GDM1 (cell line): ENCODE measurements around the gene TSPEAR.

ENCODE experiments used
- DNase-seq: peaks from one replicate; lab custom pipeline; 2025; lab: John Stamatoyannopoulos, UW

The TSPEAR gene

DNA sequence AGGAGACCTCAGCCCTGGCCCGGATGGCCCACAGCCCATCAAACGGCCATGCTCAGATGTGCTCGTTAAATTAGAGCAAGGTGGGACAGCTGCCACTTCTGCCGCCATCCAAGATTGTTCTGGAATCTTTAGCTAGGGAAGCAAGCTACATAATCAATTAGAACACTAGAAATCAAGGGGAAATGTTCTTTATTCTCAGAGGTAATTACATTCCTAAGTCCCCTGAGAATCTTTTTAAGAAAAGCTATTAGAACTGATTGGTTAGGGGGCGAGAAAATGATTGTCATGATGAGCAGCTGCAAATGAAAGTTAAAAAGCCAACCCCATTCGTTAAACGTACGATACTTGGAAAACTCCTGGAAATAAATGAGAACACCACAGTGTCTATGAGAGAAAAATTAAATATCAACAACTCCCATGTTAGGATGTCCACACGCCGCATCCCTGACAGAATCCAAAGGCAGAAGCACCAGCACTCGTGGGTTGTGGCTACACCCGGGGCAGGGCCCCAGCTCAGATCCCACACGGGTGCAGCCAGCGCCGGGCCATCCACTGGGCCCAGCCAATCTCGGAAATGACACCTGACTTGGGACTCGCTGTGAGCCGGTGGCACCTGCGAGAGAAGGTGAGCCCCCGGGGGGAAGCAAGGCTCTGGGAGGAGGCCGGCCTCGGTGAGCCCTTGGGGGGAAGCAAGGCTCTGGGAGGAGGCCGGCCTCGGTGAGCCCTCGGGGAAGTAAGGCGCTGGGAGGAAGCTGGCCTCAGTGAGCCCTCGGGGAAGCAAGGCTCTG is 209.0 kb downstream of the TSPEAR start:
- DNase-seq = no peak

DNA sequence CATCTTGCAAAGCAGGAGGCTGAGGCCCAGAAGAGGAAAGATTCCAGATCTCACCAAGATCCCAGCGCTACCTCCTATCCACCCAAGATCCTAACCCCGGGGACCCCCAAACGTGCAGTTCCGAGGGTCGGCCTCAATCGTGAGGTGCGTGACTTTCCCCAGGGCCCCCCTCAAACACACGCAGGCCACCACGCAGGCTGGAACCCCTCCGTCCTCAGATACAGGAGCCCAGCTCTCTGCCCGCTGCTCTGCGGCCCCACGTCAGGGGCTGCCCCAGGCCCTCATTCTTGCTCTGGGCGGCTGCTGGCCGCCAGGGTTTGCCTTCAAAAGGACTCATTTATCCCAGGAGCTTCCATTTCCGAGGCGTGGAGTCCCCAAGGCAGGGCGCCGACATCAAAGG is 211.3 kb downstream of the TSPEAR start:
- DNase-seq = no peak

DNA sequence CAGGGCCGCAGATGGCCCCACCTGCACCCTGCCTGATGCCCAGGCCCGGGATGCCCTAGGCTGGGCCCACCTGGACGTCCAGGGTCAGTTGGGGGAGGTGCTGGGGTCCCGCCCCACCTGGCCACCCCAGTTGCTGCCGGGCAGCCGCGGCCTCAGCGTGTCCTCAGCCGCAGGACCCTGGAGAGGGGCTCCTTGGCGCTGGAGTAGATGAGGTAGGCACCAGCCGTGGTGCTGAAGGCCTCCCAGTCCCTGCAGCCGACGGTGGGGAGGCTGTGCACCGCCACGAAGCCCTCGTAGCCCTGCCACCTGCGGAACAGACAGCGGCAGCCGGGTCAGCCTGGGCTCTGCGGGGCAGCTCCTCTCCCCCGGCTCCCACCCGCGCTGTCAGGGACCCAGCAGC is 211.7 kb downstream of the TSPEAR start:
- no peak for DNase-seq

DNA sequence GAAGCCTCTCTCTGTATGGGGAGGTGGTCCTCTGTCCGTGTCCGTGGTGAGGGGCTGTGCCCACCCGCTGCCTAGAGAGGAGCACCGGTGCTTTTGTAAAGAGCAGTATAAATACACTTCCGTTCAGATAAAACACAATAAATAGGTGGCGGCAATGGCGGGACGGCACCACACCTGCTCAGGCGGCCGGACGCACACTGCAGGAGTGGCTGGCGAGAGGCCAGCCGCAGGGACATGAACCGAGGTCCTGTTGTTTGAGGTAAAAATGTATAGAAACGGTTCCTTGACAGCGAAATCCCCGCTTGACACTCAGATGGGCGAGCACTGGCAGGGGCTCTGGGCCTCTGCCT is 212.2 kb downstream of the TSPEAR start:
- DNase-seq = no peak

DNA sequence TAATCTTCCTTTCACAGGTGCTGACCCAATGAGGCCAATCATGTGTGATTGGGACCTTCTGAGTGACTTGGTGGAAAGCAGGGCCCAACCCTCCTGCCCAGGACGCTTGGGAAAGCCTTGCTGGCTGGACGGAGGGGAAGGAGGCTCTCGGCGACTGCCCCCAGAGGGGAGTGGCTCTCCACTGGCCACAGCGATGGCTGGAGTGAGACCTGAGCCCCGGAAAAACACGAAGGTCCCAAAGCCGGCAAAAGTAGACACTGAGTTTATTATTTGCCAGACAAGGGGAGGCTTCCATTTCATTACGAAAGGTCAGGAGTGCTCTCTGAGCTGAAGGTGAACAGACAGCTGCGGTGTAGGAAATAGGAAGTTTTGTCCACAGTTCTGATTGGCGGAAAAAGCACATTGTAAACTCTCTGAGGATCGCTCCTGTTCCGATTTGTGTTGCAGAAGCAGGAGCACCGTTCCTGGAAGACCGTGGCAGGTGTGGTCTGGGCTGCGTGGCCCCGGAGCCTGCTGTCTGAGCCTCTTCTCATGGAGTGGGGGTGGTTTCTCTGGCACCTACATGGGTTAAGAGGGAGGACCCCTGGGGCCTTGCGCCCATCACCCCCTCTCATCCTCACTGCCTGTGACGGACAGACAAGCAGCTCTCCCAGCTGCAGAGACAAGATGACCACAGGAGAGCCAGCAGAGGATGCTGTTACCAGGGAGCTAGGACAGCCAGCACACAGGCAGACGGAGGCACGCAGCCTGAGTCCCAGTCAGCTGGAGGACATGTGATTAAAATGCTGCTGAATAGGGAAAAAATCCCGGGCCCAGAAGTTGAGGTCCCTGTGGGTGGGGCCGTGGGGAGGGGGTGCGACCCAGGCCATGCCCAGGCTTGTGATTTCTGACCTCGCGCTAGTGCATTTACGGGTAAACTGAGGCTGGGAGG is 212.8 kb downstream of the TSPEAR start:
- DNase-seq = no peak

DNA sequence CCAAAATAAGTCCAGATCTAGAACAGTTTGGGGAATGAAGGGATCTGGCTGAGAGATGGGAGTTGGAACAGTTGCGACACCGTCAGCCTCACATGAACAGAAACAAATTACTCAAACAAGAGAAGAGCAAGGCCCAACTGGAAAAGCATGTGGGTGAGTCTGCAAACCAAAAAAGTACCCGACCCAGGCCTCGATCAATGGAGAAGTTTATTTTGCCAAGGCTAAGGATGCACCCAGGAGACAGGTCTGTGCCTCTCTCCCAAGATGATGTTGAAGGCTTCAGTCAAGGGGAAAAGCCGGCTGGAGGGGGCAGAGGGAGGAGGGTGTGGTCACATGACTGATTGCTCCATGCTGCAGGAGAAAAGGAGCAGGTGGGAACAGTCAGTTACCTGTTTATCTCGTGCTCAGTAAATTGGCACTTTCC is 213.7 kb downstream of the TSPEAR start:
- no peak for DNase-seq

DNA sequence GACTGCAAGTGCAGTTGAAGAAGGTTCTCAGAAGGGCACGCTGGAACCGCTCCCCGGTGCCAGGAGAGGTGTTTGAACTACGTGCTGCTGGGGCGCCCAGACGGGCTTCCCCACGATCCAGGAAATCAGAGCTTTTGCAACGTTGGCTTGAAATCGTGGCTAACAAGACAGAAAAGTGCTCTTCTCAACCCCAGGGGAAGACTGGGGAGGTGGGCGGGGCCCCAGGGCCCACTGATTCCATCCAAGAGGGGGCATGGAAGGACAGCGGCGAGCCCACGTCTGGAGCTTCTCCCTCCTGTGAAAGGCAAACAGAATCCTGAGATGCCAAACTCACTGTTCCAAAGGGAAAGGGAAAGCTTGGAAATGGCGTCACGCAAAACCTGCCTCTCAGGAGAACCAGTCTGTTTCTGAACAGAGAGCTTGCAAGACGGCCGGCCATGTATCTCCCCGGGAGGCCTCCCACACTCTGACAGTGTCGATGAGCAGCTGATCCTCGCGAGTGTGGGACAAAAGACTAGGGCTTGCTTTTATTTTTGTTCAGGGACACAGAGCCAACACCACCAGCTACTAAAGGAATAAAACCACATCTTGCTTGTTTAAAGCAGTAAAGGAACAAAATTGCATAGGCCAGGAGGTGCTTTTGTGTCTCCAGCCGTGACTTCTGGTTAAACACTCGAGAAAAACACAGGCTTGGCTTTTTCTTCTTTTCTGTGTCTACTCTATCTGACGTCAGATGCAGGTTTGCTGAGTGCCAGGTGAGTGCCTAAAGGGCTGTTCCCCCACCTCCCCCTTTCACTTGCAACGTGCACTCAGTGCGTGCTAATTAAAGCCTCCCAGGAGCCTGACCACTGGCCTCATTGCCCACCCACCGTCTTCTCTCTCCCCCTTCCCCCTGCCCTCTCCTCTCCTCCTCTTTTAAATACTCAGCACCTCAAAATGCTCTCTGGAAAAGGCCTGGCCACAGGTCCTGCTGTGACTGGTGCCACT is 214.5 kb downstream of the TSPEAR start:
- DNase-seq = no peak

DNA sequence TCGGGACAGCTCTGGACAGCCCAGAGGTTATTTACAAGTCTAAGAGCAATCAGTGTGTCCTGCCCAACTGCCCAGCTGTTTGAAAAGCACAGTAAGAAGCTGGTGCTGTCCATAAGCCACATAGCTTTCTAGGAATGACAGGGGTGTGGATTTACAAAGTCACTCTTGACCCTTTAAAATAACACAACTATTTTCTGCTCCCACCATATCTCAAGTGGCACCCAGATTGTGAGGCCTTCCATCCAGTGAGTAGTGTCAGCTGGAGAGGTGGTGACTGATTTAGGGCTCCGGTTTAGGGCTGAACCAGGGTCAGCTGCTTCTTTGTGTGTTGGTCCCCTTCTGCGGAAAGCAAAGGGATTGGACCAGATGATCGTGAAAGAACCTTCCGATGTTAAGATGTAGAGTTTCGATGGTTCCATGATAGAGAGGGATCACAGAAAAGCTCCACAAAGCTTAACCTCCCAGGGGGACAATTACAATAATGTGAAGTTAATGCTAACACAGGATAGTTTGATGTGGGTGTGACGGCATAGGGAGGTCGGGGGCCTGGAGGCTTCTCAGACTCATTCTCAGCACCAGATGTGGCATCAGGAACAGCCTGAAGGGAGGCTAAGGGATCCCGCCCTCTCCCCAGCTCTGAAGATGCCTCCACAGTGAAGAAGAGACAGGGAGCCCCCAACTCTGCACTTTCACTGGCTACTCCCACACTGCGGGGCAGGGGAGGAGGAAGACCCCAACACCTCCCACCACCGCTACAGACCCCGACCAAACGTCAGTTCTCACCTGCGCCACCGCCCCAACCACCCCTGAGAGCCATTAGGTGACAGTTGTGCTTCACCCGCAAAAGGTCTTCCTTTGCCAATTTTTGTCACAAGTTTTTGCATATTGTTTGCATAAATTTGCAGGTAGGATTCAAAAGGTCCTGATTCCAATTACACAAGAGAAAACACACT is 215.5 kb downstream of the TSPEAR start:
- DNase-seq = no peak

DNA sequence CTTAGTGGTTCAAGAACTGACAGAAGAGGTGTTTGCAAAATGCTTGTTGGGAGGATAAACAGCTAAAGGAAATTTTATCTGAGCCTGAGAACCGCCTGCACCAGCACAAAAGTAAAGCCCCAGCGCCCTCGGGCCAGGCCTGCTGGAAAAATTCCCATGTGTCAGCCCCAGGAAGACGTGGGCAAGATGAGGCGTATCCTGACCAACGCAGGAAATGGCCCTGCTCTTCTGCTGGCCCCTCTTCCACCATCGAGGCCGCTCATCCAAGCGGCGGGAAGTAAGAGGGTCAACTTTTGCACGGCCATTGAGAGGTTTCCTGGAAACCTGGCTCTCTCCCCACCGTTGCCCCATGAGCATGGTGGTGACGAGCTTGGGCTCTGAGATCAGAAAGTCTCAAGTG is 216.4 kb downstream of the TSPEAR start:
- DNase-seq = no peak

DNA sequence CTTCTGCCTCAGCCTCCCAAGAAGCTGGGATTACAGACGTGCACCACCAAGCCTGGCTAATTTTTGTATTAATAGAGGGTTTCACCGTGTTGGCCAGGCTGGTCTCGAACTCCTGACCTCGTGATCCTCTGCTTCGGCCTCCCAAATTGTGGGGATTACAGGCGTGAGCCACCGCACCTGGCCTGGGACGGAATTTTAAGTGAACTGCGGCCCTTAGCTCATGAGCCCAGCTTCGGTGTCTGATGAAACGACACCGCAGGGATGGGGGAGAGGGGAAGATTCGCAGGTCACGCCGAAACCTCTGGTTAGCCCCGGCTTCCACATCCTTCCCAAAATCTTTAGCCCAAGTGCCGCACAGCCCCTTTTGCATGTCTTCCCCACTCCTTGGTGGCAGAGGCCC is 217.0 kb downstream of the TSPEAR start:
- no peak for DNase-seq

DNA sequence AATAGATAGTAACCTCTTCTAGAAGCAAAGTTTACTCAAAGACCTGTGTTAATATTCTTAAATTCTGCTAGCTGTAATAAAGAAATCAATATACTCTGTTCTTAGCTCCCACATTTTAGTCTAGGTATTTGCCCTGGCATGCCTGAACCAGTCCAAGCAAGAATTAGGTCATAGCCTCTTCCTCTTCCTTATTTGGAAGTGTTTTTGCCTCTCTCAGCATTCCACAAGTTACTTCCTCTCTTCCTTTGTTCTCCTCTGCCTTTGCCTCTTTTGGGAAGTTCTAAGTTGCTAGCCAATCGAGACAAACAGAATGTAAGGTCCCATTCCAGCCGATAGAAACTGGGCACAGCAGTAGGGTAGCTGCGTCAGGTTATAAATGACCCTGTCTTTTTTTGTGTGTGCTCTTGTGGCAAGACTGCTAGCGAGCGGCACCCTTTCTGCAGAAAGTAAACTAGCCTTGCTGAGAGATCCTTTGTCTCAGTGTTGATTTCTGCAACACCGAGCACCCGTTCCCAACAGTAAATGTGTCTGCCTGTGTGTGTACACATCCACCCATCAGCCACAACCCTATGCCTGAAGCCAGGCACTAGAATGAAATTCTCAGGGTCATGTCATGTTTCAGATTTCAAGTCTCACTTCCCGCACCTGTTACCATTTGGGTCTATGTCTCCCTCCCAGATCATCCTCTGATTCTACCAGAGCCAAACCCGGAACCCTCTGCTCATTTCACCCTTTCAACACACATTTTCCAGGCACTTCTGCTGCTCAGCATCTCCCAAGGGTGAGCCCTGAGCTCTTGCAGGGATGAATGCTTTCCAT is 218.6 kb downstream of the TSPEAR start:
- no peak for DNase-seq

DNA sequence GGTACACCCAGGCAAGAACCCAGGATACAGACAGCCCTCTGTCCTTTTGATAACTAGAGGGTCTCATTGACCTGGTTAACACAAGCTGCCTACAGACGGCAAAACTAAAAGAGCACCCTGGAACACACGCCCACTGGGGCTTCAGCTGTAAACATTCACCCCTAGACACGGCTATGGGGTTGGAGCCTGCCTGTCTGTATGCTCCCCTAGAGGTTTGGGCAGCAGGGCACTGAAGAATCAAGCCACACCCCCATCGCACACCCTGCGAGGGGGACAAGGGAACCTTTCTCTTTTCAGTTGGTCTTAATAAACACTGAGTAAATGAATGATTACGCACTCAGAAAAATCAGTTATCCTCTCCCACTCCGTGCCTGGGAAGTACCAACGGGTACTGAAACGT is 220.6 kb downstream of the TSPEAR start:
- DNase-seq = no peak

DNA sequence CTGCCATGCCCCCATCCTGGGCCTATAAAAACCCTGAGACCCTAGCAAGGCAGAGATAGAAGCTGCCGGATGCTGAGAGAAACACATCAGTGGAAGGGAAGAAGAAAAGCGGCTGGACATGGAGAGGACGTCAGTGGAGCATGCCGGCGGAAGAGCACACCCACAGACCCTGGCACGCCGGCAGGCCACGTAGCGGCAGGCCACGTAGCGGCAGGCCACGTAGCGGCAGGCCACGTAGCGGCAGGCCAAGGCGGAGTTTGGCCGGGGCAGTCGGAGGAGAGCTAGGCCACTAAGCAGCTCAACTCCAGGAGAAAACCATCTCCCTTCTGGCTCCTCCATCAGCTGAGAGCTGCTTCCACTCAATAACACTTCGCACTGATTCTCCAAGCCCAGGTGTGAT is 221.0 kb downstream of the TSPEAR start:
- no peak for DNase-seq

DNA sequence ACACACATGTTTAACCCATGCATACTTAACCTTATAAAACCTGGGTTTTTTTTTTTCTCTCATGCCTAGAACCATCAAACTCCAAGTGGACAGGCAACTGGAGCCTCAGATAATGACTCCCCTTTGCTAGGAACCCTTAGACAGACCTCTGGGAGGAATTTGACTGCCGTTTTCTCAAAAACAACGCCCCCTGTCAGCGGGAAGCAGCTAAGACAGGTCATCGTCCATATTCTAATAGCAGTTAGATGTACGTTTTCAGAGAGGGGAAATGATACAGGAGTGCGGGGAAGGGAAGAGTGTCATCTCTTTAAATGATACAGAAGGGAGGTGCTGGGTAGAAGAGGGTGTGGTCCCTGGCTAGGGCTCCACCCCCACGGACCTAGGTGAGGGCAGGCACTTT is 221.4 kb downstream of the TSPEAR start:
- no peak for DNase-seq

DNA sequence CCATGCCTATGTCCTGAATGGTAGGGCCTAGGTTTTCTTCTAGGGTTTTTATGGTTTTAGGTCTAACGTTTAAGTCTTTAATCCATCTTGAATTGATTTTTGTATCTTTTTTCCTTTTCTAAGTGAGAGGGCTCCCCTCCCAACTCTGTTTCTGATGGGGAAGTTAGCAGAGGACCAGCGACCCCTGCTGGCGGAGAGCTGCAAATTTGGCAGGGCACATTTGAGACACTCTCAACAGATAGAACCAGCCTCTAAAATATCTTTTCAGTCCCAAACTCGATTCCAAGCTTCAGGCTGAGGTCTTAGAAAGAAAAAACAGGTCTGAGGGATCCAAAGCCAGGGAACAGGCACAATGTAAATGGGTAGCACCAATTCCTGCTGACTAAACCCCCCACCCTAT is 223.5 kb downstream of the TSPEAR start:
- no peak for DNase-seq

DNA sequence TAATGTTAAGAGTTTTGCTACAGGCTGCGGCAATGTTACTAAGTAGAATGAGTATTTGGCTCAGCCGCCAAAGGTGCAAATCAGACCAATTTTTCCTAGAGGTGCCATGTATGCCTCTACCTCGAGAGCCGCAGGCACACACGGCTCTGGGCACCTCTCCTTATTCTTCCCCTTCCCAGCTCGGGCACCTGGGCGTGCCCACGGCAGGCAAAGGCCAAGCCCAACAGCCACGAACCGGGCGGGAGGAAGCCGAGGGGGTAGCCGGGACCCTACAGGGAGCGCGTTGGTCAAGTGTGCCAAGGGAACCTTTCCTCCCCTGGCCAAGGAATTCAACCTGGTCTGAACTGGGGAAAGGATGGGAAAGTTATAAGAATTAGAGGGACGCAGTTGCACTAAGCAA is 225.1 kb downstream of the TSPEAR start:
- no peak for DNase-seq

DNA sequence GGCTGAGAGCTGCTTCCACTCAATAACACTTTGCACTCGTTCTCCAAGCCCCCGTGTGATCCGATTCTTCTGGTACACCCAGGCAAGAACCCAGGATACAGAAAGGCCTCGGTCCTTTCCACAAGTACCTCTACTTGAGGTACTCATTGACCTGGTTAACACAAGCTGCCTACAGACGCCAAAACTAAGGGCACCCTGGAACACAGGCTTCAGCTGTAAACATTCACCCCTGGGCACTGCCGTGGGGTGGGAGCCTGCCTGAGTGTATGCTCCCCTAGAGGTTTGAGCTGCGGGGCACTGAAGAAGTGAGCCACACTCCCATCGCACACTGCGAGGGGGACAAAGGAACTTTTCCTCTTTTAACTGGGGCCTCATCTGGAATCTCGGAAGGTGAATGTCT is 225.6 kb downstream of the TSPEAR start:
- no peak for DNase-seq

DNA sequence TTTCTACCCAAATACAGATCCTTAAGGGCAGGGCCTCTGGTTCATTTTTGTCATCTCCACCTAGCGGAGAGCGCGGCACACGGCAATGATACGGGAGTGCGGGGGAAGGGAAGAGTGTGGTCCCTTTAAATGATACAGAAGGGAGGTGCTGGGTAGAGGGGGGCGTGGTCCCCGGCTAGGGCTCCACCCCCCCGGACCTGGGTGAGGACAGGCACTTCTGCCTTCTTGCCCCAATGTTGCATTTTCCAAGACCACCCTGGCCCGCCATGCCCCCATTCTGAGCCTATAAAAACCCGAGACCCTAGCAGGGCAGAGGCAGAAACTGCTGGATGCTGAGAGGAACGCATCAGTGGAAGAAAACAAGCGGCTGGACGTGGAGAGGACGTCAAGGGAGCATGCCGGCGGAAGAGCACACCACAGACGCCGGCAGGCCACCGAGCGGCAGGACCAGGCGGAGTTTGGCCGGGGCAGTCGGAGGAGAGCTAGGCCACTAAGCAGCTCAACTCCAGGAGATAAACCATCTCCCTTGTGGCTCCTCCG is 226.0 kb downstream of the TSPEAR start:
- no peak for DNase-seq

DNA sequence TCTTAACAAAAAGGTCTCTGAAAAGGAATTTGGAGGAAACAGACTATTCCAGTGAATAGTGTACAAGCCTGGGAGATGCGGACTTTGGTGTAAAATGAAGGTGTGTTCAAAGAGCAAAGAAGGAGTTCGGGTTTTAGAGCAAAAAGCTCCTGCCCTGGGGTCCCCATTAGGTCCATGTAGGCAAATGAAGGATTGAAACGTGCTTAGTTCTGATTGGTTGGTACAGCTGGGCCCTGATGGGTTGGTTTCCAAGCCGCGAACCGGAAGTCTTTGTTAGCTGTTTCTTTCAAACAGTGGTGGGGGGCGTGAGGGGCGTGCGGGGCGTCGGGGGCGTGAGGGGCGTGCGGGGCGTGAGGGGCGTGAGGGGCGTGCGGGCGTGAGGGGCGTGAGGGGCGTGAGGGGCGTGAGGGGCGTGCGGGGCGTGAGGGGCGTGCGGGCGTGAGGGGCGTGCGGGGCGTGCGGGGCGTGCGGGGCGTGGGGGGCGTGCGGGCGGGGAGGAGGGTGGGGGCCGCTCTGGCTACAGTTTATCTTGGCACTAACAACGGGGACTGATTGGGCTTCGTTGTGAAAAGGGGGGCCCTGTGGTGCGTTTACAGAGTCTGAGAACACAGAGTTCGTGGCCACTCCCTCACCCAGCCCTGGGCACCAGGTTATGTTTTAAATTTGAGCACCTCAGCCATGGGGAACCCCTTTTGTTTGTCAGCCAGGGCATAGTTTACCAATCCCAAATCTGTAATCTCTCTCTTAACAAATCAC is 226.7 kb downstream of the TSPEAR start:
- DNase-seq = no peak
